Psoas muscle (tissue), 8 donors: ENCODE data around the gene APC. TPM values are rescaled to one million over a fixed set of nuclear protein-coding genes. Genes with fewer than 3 reads are reported as not detected.

Experiments
- ATAC-seq, 4 donors: fragments of 200-7000 bp; cut with Tn5 transposase; one replicate each; pipeline ENCODE4 v1.9.1; 2020; ENCODE audit warnings: moderate library complexity in 3 of 4, mild to moderate bottlenecking in 2 of 4
- DNase-seq, 2 donors: peaks; one replicate each; pipeline ENCODE4 v3.0.0-alpha.2; 2020
- H3K27ac ChIP-seq: fragments of 200-600 bp; one replicate; pipeline ENCODE4 v1.8.0; 2022
- H3K27me3 ChIP-seq, 3 donors: fragments of 200-600 bp in 1 of 3; one replicate each; pipeline versions ENCODE4 v1.6.1 to v1.8.0; 2013 to 2022; ENCODE audit warnings: low read length in 2 of 3, mild to moderate bottlenecking in 2 of 3, moderate library complexity in 1 of 3; ENCODE audit not compliant: insufficient read depth in 3 of 3
- H3K36me3 ChIP-seq, 2 donors: fragments of 200-600 bp in 1 of 2; one replicate each; pipeline versions ENCODE4 v1.6.1 to v1.8.0; 2013 to 2022; ENCODE audit warnings: low read depth in 1 of 2, mild to moderate bottlenecking in 1 of 2, moderate library complexity in 1 of 2; ENCODE audit not compliant: insufficient read depth in 1 of 2
- H3K4me1 ChIP-seq: fragments of 200-600 bp; one replicate; pipeline ENCODE4 v1.8.0; 2022
- H3K4me3 ChIP-seq: fragments of 200-600 bp; one replicate; pipeline ENCODE4 v1.8.0; 2022; ENCODE audit warnings: mild to moderate bottlenecking
- H3K9me3 ChIP-seq: fragments of 200-600 bp; one replicate; pipeline ENCODE4 v1.8.0; 2022
- CTCF ChIP-seq: fragments of 200-600 bp; IDR thresholded peaks from one replicate; pipeline ENCODE4 v1.8.0; 2022; ENCODE audit warnings: antibody characterized with exemption
- whole genome bisulfite sequencing, 3 donors: extraction: QIAGEN DNeasy Blood & Tissue Kit; methylation state at CpG; one replicate each; pipeline versions ENCODE4 v1.1.6 to v1.1.7; 2013; 5-methylcytosine and 5-hydroxymethylcytosine counted together
- intact Hi-C, 2 donors: fragments of 100-400 bp; cut with DNase I; formaldehyde crosslinking; loops; one replicate each; pipeline versions ENCODE4 v1.11.0 to v1.14.2; 2022
- polyA plus RNA-seq, 3 donors: library from polyadenylated mRNA; stranded (reverse); fragments of 200-250 nt; gene quantifications; one replicate each; pipeline ENCODE4 v1.2.3, GENCODE V29; 2013
- total RNA-seq, 4 donors: library from RNA; stranded (reverse); fragmentation: NEBNext Ultra II Directional in 2 of 4; extraction: Animal tissue kit (Norgen Biotek cat#: 25700) in 2 of 4; gene quantifications; one replicate each; pipeline versions ENCODE4 v1.2.1 to v1.2.4, GENCODE V29; 2021 to 2023
- donor health status: healthy with polysubstance abuse.
- donor health status: DM: no; HTN: no; CAD: no; lungs with moderate emphysema.
- donor health status: Bipolar disorder and iron deficiency.
- donor health status: healthy.
- donor health status: DM: yes; HTN: yes; CAD: no.
- donor health status: DM: no; HTN: no; CAD: no.
- donor health status: DM: no; HTN: no; CAD: no.
- donor health status: DM: yes; HTN: yes; CAD: no.

The APC gene
- total and polyA plus RNA-seq, 7 donors = 5.2 to 37.0 (median 27.0) TPM

GRCh38 chr5:112733586-112733985, 4.1 kb upstream of the APC start:
- H3K9me3 ChIP-seq = no peaks in the 10 kb centered on the region
- H3K27ac ChIP-seq = no peak overlapping the region
- WGBS, 3 donors = 84 to 97% (median 95%) methylated on average over 1 of the region's 1 CpG
- H3K4me3 ChIP-seq = no peak overlapping the region
- intact Hi-C loops = no loop called here
- H3K36me3 ChIP-seq = no peaks in the 10 kb centered on the region
- peaks cover 29% of the 10 kb centered on the region for H3K4me1 ChIP-seq
- ATAC-seq (no peak), DNase-seq (no peak)
- no peak for TF ChIP-seq CTCF
- no peaks in the 10 kb centered on the region for H3K27me3 ChIP-seq

- peaks cover 27% of the 10 kb centered on the region for H3K4me1 ChIP-seq
- no peak overlapping the region for H3K4me3 ChIP-seq
- TF ChIP-seq CTCF = no peak
- no peaks in the 10 kb centered on the region for H3K36me3 ChIP-seq
- no peak for ATAC-seq
- DNase-seq = no peak
- no peaks in the 10 kb centered on the region for H3K9me3 ChIP-seq
- no peaks in the 10 kb centered on the region for H3K27me3 ChIP-seq
- no peak overlapping the region for H3K27ac ChIP-seq
- intact Hi-C loops = no loop called here
- WGBS, 3 donors = 95 to 97% (median 96%) methylated on average over 3 of the region's 3 CpGs
Measured at GRCh38 chr5:112734597-112734996, 3.1 kb upstream of the APC start.

- intact Hi-C loops = no loop called here
- no peak for ATAC-seq
- WGBS, 3 donors = 84 to 87% (median 84%) methylated on average over 1 of the region's 1 CpG
- DNase-seq = no peak
- no peaks in the 10 kb centered on the region for H3K9me3 ChIP-seq
- TF ChIP-seq CTCF = no peak
- H3K4me1 ChIP-seq = peaks cover 25% of the 10 kb centered on the region
- no peaks in the 10 kb centered on the region for H3K27me3 ChIP-seq
- no peak overlapping the region for H3K4me3 ChIP-seq
- no peaks in the 10 kb centered on the region for H3K36me3 ChIP-seq
- no peak overlapping the region for H3K27ac ChIP-seq
Measured at GRCh38 chr5:112735702-112736101, 2.0 kb upstream of the APC start.

GRCh38 chr5:112737070-112737462, 619 bp upstream of the APC start:
- Histone ChIP-seq H3K9me3 (no peaks in the 10 kb centered on the region), H3K27me3 (no peaks in the 10 kb centered on the region), H3K4me3 (peak overlapping the region; percentile 72), H3K36me3 (no peaks in the 10 kb centered on the region), H3K27ac (no peak overlapping the region), H3K4me1 (peaks cover 20% of the 10 kb centered on the region)
- intact Hi-C loops = no loop called here
- 14 to 31% (median 16%) methylated on average over 3 of the region's 3 CpGs for WGBS, 3 donors
- ATAC-seq = peak in 2 of 4 donors; percentile 18 to 37
- no peak for TF ChIP-seq CTCF
- DNase-seq = no peak

- Histone ChIP-seq H3K36me3 (no peaks in the 10 kb centered on the region), H3K4me3 (peak overlapping the region; percentile 72), H3K27ac (peak overlapping the region; percentile 66), H3K4me1 (peaks cover 20% of the 10 kb centered on the region), H3K9me3 (no peaks in the 10 kb centered on the region), H3K27me3 (no peaks in the 10 kb centered on the region)
- peak in 3 of 4 donors; percentile 31 to 51 (median 34) for ATAC-seq
- intact Hi-C loops = no loop called here
- WGBS, 3 donors = 24 to 39% (median 29%) methylated on average over 5 of the region's 5 CpGs
- DNase-seq = no peak
- TF ChIP-seq CTCF = no peak
Measured at GRCh38 chr5:112738191-112738560, 491 bp downstream of the APC start.
